ENCODE results near the gene LRRC8E. TPM values are rescaled to one million over a fixed set of nuclear protein-coding genes. Genes with fewer than 3 reads are reported as not detected.

The LRRC8E gene
- total RNA-seq, 1 experiment from 2014 or later: 3.0 TPM

- DNase-seq (ENCODE audit: low spot score): no peak
- H3K4me3 Mint-ChIP-seq: peak overlapping the region; percentile 35; the same call in 1 of the 2 replicates
- CTCF ChIA-PET: interaction anchor here (0.7 to 2.9 kb wide), 6 partner anchors 19 to 71 kb away, joined by 3 to 11 read pairs (median 4); partner anchors contain the start of genes MAP2K7 and TIMM44
- peaks cover 5% of the 10 kb centered on the region for H3K27me3 Mint-ChIP-seq (ENCODE audit: low read depth)
- H3K36me3 Mint-ChIP-seq: no peaks in the 10 kb centered on the region
- POLR2A ChIA-PET: interaction anchor here (0.6 kb wide), 1 partner anchor 895 kb away, joined by 4 read pairs; no protein-coding TSS in a partner anchor
- H3K9me3 Mint-ChIP-seq: no peaks in the 10 kb centered on the region
- TF ChIP-seq GABPB1 (CRISPR knock-in tag; IDR thresholded peaks at IDR 0.05) (no peak), ZNF121 (CRISPR knock-in tag; IDR thresholded peaks at IDR 0.05) (peak; percentile 29; the same call in 1 of the 2 replicates), ZNF425 (CRISPR knock-in tag; conservative IDR thresholded peaks at IDR 0.05) (no peak), ZNF281 (CRISPR knock-in tag; IDR thresholded peaks at IDR 0.05) (no peak)
- TF ChIP-seq, protein P1, sequence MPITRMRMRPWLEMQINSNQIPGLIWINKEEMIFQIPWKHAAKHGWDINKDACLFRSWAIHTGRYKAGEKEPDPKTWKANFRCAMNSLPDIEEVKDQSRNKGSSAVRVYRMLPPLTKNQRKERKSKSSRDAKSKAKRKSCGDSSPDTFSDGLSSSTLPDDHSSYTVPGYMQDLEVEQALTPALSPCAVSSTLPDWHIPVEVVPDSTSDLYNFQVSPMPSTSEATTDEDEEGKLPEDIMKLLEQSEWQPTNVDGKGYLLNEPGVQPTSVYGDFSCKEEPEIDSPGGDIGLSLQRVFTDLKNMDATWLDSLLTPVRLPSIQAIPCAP (CRISPR knock-in tag; IDR thresholded peaks at IDR 0.05): no peak
- H3K27ac Mint-ChIP-seq: no peak overlapping the region
- H3K4me1 Mint-ChIP-seq: peaks cover 7% of the 10 kb centered on the region
- no peak for ATAC-seq
These were observed 36.4 kb downstream of the LRRC8E start for GRCh38 chr19:7924651-7925170.

- ChIA-PET CTCF (no interaction called here), POLR2A (no interaction called here)
- Mint-ChIP-seq H3K27me3 (ENCODE audit: low read depth) (no peaks in the 10 kb centered on the region), H3K4me3 (peak overlapping the region; percentile 79), H3K4me1 (peaks cover 4% of the 10 kb centered on the region; the same call in 1 of the 2 replicates), H3K9me3 (no peaks in the 10 kb centered on the region), H3K36me3 (no peaks in the 10 kb centered on the region), H3K27ac (no peak overlapping the region; the same call in 1 of the 2 replicates)
- ATAC-seq (peak; percentile 36), DNase-seq (ENCODE audit: low spot score) (peak; percentile 97)
- peak; percentile 93 for TF ChIP-seq ZNF281 (CRISPR knock-in tag; IDR thresholded peaks at IDR 0.05)
- no peak for TF ChIP-seq SOX15 (CRISPR knock-in tag; IDR thresholded peaks at IDR 0.05)
- no peak for TF ChIP-seq SMAD4 (CRISPR knock-in tag; IDR thresholded peaks at IDR 0.05)
- TF ChIP-seq PREB (CRISPR knock-in tag; IDR thresholded peaks at IDR 0.05; ENCODE audit: borderline replicate concordance): 0 out of 2 replicates have a peak, but pooled peaks have one; percentile 83
- TF ChIP-seq NR3C1 (CRISPR knock-in tag; conservative IDR thresholded peaks at IDR 0.05; ENCODE audit: low read depth): peak; percentile 85; the same call in 1 of the 2 replicates
- peak; percentile 48 for TF ChIP-seq USF2 (CRISPR knock-in tag; IDR thresholded peaks at IDR 0.05)
- TF ChIP-seq NFATC4 (CRISPR knock-in tag; IDR thresholded peaks at IDR 0.05): no peak
- TF ChIP-seq AR (CRISPR knock-in tag; IDR thresholded peaks at IDR 0.05): no peak
- TF ChIP-seq, protein P2, sequence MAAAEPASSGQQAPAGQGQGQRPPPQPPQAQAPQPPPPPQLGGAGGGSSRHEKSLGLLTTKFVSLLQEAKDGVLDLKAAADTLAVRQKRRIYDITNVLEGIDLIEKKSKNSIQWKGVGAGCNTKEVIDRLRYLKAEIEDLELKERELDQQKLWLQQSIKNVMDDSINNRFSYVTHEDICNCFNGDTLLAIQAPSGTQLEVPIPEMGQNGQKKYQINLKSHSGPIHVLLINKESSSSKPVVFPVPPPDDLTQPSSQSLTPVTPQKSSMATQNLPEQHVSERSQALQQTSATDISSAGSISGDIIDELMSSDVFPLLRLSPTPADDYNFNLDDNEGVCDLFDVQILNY (CRISPR knock-in tag; IDR thresholded peaks at IDR 0.05): peak; percentile 88
- TF ChIP-seq, protein P3, sequence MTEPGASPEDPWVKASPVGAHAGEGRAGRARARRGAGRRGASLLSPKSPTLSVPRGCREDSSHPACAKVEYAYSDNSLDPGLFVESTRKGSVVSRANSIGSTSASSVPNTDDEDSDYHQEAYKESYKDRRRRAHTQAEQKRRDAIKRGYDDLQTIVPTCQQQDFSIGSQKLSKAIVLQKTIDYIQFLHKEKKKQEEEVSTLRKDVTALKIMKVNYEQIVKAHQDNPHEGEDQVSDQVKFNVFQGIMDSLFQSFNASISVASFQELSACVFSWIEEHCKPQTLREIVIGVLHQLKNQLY (CRISPR knock-in tag; IDR thresholded peaks at IDR 0.05): no peak
These were observed 37.0 kb downstream of the LRRC8E start for GRCh38 chr19:7925171-7925851.

All from WTC11 (cell line).